GM18907 (cell line): ENCODE results near the gene TMEM97.
"Not testable (repeated sequence)": the region's sequence is repeated elsewhere in the genome, so short reads cannot be mapped to it uniquely, and the experiment has no call there.

Experiments used
- ATAC-seq: cut with Tn5 transposase; IDR thresholded peaks from one replicate; pipeline ENCODE4 v1.9.1; 2021; ENCODE audit warnings: mild to moderate bottlenecking, moderate library complexity; ENCODE audit not compliant: unreplicated experiment

TMEM97 gene

DNA sequence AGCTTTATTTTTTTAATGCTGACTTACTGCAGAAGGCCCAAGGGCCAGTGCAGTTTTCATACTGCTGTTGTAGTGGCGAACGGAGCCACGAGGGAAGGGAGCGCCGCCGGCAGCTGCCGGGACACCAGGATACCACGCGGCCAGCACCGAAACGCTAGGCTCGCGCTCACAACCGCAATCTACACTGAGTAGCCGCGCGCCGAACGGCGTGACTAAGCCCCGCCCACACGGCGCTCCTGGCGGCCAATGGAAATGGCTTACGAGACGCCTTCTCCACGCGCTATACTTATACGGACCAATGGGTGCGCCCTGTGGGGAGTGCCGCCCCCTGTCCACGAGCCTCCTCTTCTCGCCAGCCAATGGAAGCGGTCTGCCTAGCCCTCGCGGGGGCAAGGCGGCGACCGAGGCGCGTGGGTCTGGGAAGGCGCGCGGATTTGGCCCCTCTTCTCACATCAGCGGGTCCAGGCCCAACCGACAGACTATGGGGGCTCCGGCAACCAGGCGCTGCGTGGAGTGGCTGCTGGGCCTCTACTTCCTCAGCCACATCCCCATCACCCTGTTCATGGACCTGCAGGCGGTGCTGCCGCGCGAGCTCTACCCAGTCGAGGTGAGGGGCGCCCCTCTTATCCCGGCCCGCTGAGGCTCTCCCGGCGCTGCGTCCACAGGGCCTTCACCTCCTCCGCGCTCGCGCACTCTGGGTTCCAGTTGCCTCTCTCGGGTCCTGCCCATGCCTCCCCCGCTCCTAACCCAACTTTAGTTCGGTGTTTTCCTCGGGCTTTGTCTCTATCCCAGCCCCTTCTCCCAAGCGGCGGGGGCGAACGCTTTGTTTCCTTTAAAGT lies at the start of gene TMEM97:
Gene TMEM97 (plus strand): TSS at position 442 of the 839 bp plus-strand sequence. CDS start 40 bp downstream, at position 482.
- peak; percentile 94 for ATAC-seq

GRCh38 chr17:28270055-28270454 lies 48.9 kb upstream of the TMEM97 start:
- ATAC-seq, result no peak

- no peak for ATAC-seq
Observed at GRCh38 chr17:28270926-28271325, 48.1 kb upstream of the TMEM97 start.

- no peak for ATAC-seq
Observed at GRCh38 chr17:28271431-28271830, 47.6 kb upstream of the TMEM97 start.

- ATAC-seq, result no peak
Observed at GRCh38 chr17:28272166-28272565, 46.8 kb upstream of the TMEM97 start.

GRCh38 chr17:28273341-28273740 lies 45.7 kb upstream of the TMEM97 start:
- ATAC-seq, result not testable (repeated sequence)

DNA sequence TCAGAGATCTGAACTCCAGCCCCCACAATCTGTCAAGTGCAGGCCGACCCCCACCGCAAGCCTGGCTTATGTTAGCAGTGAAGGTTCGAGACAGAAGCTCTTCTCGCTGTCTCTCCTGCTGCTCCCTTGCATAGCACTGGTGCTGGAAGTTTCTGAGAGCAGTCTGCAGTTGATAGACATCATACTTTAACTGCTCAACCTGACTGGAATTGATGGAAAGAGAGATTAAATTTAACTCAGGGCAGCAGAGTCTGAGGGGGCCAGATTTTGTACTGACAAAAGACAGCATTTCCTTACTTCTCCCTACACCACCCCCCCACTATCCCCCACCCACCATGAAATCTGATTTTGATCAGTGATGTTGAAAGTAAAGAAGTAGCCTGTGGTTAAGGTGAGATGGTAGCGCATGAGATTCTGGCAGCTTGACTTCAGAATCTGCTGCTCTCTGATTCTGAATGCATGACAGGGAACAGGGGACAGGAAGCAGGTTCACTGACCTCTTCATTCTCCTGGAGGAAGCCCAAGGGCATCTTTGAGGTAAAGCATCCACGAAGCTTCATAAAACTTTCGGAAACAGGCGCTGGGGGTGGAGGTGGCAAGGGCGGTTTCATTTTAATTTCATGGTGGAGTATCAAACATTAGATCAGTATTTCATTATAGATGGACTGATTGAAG lies 44.3 kb upstream of the TMEM97 start:
- no peak for ATAC-seq

- ATAC-seq, result no peak
Observed at GRCh38 chr17:28276011-28276410, 43.0 kb upstream of the TMEM97 start.

GRCh38 chr17:28279411-28279810 lies 39.6 kb upstream of the TMEM97 start:
- no peak for ATAC-seq

DNA sequence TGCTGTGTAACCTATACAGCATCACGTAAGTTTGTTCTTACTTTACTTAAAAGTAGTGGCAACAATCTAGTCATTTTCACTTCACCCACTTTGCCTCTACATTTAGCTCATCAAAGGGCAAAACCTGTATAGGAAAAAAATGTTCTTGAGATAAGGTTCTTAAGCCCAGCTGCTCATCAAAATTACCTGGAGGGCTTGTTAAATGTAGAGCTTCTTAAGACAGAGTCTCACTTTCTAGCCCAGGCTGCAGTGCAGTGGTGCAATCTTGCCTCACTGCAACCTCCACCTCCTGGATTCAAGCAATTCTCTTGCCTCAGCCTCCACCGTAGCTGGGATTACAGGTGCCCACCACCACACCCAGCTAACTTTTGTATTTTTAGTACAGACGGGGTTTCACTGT lies 38.2 kb upstream of the TMEM97 start:
- ATAC-seq, result no peak

- ATAC-seq, result no peak
Observed at GRCh38 chr17:28282596-28282995, 36.4 kb upstream of the TMEM97 start.

DNA sequence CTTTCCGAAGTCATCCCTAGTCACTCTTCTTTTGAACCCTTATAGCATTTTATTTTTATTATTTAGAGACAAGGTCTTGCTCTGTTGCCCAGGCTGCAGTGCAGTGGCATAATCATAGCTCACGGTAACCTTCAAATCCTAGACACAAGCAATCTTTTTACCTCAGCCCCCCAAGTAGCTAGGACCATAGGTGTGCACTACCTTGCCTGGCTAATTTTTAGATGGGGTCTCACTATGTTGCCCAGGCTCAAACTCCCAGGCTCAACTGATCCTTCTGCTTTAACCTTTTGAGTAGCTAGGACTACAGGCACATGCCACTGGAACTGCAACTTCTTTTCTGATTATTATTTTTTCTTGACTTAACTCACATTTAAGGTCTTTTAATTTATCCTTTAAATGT lies 33.0 kb upstream of the TMEM97 start:
- no peak for ATAC-seq

DNA sequence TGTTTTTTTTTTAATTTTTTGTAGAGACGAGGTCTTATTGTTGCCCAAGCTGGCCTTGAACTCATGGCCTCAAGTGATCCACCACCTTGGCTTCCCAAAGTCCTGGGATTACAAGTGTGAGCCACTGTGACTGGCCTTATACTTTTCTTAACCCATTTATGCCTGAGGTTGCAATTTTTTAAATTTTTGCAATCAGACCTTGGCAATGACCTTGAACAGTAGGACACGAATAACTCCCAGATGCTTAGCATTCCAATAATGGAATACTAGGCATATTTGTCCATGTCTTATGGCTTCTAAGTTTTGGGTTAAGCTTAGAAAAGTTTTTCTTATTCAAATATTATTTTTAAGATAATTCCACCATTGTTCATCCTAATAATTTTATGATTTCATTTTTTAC lies 28.3 kb upstream of the TMEM97 start:
- no peak for ATAC-seq

DNA sequence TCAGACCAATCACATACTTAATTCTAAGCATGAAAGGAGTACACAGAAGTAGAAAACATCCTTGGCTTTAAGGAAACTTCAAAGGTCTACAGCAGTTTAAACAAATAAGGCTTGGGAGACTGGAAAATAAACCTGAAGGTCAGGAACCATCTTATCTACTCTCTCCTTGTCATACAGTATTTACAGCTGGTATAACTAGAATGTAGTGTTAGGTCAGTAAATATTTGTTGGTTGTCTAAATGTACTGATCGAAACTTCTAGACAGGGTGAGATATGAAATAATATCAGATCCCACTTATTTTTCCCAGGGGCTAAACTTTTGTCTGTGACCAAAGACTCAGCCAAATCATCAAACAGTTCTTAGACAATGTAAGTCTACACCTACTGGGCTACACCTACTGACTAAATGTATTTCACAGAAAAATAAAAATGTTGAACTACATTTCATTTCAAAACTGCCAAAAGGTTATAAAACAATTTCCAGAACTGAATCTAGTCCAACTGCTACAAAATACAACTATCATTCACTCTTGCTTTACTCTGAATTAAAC lies 27.1 kb upstream of the TMEM97 start:
- ATAC-seq, result no peak

DNA sequence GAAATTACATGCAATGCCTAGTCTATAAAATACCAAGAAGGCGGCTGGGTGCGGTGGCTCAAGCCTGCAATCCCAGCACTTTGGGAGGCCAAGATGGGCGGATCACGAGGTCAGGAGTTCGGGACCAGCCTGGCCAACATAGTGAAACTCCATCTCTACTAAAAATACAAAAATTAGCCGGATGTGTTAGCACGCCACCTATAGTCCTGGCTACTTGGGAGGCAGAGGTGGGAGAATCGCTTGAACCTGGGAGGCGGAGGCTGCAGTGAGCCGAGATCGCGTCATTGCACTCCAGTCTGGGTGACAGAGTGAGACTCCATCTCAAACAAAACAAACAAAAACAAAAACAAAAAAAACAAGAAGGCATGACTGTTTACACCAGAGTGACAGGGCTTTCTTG lies 26.1 kb upstream of the TMEM97 start:
- not testable (repeated sequence) for ATAC-seq

GRCh38 chr17:28293994-28294393 lies 25.0 kb upstream of the TMEM97 start:
- ATAC-seq, result no peak

DNA sequence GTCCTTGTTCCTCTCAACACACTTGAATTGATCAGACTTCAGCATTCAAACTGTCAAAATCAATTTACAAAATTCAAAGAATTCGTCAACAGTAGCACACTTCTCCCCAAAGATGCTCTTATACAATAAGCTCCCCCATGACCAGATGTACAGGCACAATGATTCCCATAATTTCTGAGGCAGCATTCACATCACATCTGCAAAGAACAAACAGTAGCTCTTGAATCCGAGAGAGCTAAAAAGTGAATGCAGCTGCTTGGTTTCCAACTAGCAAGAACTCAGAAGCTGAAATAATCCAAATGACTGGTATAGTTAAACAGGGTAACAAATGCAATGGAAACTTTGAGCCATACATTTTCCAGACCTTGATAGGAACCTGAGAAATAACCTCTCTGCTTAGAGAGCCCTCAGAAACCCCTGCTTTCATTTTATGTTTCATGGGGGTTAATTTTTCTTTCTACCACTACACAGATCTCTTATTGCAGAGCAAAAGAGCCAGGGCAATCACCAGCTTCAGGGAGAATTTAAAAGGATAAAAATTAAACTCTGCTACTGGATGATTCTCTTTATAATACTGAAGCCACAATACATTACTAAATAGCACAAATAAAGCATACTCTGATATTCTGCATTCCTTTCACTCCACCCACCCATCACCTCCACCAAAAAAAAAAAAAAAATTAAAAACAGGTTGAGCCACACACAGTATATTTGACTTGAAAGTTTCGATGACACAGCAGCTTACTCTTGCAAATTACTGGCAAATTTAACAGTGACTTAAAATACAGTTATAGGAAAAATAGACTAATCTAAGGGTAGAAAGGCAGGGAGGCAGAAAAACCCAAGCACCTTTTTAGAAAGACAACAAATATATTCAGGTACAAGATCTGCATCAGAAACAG lies 23.1 kb upstream of the TMEM97 start:
- ATAC-seq, result no peak

DNA sequence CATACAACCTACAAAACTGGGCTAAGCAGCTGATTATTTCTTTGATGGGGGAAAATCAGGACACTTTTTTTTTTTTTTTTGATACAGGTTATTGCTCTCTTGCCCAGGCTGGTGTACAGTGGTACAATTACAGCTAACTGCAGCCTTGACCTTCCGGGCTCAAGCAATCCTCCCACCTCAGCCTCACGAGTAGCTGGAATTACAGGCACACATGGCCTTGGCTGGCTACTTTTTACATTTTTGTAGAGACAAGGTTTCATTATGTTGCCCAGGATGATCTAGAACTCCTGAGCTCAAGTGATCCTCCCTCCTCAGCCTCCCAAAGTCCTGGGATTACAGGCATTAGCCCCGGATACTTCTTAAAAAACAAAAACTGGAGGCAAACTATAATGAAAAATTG lies 20.6 kb upstream of the TMEM97 start:
- no peak for ATAC-seq

DNA sequence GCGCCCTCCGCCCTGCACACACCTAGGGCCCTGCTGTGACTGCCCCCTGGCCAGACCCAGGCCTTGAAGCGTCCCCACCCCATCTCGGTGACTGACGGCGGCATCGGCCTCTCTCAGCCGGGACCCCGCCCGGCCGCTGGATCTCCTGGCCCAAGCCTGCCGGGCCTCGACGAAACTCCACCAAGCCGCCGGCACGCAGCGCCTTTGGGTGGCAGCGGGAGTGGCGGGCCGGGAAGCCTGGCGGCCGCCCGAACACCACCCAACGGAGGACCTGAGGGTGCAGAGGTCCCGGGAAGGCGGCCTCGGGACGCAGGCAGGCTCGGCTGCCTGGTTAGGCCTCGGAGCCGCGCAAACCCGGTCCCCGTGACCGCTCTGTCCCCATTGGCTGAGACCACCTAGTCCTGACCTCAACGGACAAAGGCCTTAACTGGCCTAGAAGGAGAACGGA lies 12.0 kb upstream of the TMEM97 start:
- ATAC-seq, result no peak

GRCh38 chr17:28313841-28314240 lies 5.2 kb upstream of the TMEM97 start:
- ATAC-seq, result no peak
